Ishikawa (cell line): Measurements from ENCODE around the gene OR8A1.

ENCODE experiments used
- CEBPB ChIP-seq: IDR thresholded peaks from 2 replicates; pipeline ENCODE4 v1.6.1; 2012
- CREB1 ChIP-seq: IDR thresholded peaks from 2 replicates; pipeline ENCODE4 v1.6.1; 2012; ENCODE audit warnings: low read depth
- EGR1 ChIP-seq: IDR thresholded peaks from 2 replicates; pipeline ENCODE4 v1.6.1; 2012
- EP300 ChIP-seq: IDR thresholded peaks from 2 replicates; pipeline ENCODE4 v1.6.1; 2012; ENCODE audit warnings: borderline replicate concordance
- FOXM1 ChIP-seq: IDR thresholded peaks from 2 replicates; pipeline ENCODE4 v1.6.1; 2012; ENCODE audit warnings: low read depth, borderline replicate concordance
- NFIC ChIP-seq: IDR thresholded peaks from 2 replicates; pipeline ENCODE4 v1.6.1; 2012
- RAD21 ChIP-seq: IDR thresholded peaks from 2 replicates; pipeline ENCODE4 v1.6.1; 2012; ENCODE audit warnings: low read depth
- TAF1 ChIP-seq: IDR thresholded peaks from 2 replicates; pipeline ENCODE4 v1.6.1; 2012; ENCODE audit warnings: low read depth, mild to moderate bottlenecking
- TCF12 ChIP-seq: IDR thresholded peaks from 2 replicates; pipeline ENCODE4 v1.6.1; 2012; ENCODE audit warnings: low read depth
- TEAD4 ChIP-seq: IDR thresholded peaks from 2 replicates; pipeline ENCODE4 v1.6.1; 2012
- YY1 ChIP-seq: IDR thresholded peaks from 2 replicates; pipeline ENCODE4 v1.6.1; 2012; ENCODE audit warnings: low read depth
- ZBTB7A ChIP-seq: IDR thresholded peaks from 2 replicates; pipeline ENCODE4 v1.6.1; 2012; ENCODE audit warnings: low read depth
- TF ChIP-seq, protein P1 (sequence below): IDR thresholded peaks from 2 replicates; pipeline ENCODE4 v1.6.1; 2012
- TF ChIP-seq, protein P2 (sequence below): IDR thresholded peaks from 2 replicates; pipeline ENCODE4 v1.6.1; 2012
- TF ChIP-seq, protein P3 (sequence below): IDR thresholded peaks from 2 replicates; pipeline ENCODE4 v1.6.1; 2012; ENCODE audit warnings: low read depth, mild to moderate bottlenecking

OR8A1 gene

DNA sequence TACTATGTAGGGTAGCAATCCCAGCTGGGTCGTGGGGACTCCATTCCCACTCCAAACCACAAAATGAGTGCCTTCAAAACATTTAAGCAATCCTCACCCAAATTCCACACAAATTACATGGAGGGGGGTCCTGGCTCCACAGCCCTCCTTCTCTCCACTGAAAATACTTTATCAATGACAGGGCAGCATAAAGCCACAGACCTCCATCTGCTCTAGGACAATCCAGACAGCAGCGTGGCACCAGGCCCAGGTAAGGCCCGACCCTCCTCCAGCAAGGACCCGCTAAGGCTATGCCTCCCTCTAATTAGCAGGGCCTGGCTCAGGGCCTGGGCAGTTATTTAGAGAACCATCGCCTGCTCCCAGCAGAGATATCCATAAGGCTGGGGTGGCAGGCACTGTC lies 41.3 kb downstream of the OR8A1 start, which contains the start of gene PANX3:
Gene PANX3 (plus strand): TSS at position 365 of the 400 bp plus-strand sequence. CDS start 129 bp downstream, outside the sequence.
- TF ChIP-seq, protein P1, sequence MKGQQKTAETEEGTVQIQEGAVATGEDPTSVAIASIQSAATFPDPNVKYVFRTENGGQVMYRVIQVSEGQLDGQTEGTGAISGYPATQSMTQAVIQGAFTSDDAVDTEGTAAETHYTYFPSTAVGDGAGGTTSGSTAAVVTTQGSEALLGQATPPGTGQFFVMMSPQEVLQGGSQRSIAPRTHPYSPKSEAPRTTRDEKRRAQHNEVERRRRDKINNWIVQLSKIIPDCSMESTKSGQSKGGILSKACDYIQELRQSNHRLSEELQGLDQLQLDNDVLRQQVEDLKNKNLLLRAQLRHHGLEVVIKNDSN: no peak
- no peak for TF ChIP-seq EP300
- no peak for TF ChIP-seq CEBPB
- no peak for TF ChIP-seq EGR1
- TF ChIP-seq, protein P2, sequence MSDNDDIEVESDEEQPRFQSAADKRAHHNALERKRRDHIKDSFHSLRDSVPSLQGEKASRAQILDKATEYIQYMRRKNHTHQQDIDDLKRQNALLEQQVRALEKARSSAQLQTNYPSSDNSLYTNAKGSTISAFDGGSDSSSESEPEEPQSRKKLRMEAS: no peak
- TF ChIP-seq CREB1: no peak
- no peak for TF ChIP-seq ZBTB7A
- TF ChIP-seq TCF12: no peak
- no peak for TF ChIP-seq TEAD4
- TF ChIP-seq FOXM1: no peak
- TF ChIP-seq TAF1: no peak
- no peak for TF ChIP-seq YY1
- no peak for TF ChIP-seq NFIC
- TF ChIP-seq, protein P3, sequence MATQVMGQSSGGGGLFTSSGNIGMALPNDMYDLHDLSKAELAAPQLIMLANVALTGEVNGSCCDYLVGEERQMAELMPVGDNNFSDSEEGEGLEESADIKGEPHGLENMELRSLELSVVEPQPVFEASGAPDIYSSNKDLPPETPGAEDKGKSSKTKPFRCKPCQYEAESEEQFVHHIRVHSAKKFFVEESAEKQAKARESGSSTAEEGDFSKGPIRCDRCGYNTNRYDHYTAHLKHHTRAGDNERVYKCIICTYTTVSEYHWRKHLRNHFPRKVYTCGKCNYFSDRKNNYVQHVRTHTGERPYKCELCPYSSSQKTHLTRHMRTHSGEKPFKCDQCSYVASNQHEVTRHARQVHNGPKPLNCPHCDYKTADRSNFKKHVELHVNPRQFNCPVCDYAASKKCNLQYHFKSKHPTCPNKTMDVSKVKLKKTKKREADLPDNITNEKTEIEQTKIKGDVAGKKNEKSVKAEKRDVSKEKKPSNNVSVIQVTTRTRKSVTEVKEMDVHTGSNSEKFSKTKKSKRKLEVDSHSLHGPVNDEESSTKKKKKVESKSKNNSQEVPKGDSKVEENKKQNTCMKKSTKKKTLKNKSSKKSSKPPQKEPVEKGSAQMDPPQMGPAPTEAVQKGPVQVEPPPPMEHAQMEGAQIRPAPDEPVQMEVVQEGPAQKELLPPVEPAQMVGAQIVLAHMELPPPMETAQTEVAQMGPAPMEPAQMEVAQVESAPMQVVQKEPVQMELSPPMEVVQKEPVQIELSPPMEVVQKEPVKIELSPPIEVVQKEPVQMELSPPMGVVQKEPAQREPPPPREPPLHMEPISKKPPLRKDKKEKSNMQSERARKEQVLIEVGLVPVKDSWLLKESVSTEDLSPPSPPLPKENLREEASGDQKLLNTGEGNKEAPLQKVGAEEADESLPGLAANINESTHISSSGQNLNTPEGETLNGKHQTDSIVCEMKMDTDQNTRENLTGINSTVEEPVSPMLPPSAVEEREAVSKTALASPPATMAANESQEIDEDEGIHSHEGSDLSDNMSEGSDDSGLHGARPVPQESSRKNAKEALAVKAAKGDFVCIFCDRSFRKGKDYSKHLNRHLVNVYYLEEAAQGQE: no peak
- no peak for TF ChIP-seq RAD21

DNA sequence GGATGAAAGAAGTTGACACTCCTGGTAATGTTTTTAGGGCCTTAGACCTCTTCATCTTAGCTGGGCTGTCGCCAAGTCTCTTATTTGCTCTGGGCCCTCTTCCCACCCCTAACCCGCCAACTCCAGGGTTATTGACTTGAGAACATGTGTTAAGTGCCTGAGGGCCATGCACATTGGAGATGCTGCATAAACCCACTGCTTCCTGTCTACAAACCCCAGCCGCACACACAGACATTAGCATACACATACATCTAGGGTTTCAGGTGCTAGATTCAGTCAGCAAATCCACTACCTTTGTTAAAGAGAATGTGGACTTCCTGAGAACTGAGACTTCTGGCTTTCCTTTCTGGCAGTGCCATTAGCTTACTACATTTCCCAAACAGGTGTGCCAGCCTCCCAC lies 42.2 kb downstream of the OR8A1 start:
- TF ChIP-seq, protein P3: no peak

DNA sequence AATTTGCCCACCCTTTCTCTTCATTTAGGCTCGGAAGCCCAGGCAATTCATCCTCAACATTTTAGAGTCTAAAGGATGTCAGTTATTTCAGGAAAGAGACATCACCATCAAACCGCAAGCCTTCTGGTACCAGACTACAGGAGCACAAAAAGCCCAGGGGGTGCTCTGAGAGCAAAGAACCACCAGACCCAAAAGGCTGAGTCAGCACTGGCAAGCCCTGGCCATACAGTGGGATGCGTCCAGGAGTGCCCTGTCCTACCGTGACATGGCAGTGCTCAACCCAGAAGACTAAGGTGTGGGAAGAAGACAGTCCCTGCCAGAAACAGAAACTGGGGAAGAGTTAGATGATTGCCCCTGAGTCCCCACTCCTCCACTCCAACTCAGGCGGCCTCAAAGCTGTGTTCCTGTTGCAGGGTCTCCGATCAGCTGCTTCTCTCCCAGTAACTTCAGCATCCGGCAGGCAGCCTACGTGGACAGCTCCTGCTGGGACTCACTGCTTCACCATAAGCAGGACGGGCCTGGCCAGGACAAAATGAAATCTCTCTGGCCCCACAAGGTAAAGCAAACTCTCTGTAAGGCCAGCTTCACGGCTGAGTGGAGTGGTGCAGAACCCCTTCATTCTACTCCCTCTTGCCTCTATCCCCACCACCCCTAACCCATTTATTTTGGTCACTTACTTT lies 42.9 kb downstream of the OR8A1 start:
- TF ChIP-seq NFIC: no peak
- TF ChIP-seq EP300: no peak
- TF ChIP-seq YY1: no peak
- TF ChIP-seq, protein P3: peak; percentile 57; the same call in 1 of the 2 replicates
- no peak for TF ChIP-seq TEAD4
- no peak for TF ChIP-seq TCF12
- TF ChIP-seq CEBPB: no peak
- TF ChIP-seq RAD21: no peak

DNA sequence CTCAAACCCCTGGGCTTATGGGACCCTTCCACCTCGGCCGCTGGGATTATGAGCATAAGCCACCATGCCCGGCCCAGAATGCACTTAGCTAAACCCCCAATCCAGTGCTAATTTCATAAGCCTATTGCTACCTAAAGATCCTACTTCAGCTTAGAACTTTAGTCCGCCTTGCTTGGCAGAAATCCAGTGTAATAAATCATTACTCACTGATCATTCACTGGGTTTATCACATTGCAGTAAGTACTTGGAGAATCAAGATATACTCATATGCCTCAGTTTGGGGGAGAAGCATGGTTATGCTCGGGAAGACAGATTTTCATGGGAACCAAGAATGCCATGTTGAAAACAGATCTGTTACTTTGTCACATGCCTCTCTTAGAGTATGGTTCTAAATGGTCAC lies 49.1 kb downstream of the OR8A1 start:
- TF ChIP-seq, protein P1: no peak
- TF ChIP-seq RAD21: no peak
- TF ChIP-seq TAF1: no peak
- no peak for TF ChIP-seq CEBPB
